Fibroblast of the aortic adventitia (primary cell): ENCODE data around the gene RASGRF2. TPM values are rescaled to one million over a fixed set of nuclear protein-coding genes. Genes with fewer than 3 reads are reported as not detected.

ENCODE experiments used
- DNase-seq: peaks from one replicate; pipeline ENCODE4 v3.0.0-alpha.2; 2010; ENCODE audit warnings: low read depth
- H3K4me3 ChIP-seq: 2 replicates; pipeline ENCODE4 v1.5.1; 2011; ENCODE audit warnings: low read depth, mild to moderate bottlenecking, control low read depth, low read length, moderate library complexity
- total RNA-seq: library from RNA; depleted of rRNA; stranded (reverse); fragments of >200 nt; gene quantifications from 2 replicates; pipeline ENCODE4 v1.2.3, GENCODE V29; 2012; ENCODE audit warnings: low replicate concordance
- TF ChIP-seq, protein P1 (sequence below): IDR thresholded peaks from 2 replicates; pipeline ENCODE4 v1.5.1; 2011; ENCODE audit warnings: mild to moderate bottlenecking, low read length, control low read depth, inconsistent platforms; ENCODE audit not compliant: insufficient read depth

Gene RASGRF2
- total RNA-seq, 1 donor = 3.3 TPM

DNA sequence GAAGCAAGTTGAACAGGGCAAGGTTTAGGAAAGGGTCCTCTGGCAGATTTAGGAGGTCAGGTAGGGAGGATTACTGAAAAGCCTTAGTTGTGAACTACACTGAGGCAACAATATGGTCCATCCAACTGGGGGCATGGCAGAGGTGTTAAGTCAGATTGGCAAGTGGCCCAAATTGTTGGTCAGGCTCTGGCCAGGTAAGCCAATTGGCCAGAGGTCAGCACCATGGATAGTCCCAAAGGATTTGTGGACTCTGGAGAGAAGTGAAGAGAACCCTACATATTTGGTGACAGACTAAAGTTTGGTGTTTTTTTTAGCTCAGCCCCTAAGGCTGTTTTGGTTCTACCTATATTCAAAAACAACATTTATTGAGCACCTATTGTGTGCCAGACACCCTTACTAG, 39.1 kb upstream of the RASGRF2 start:
- TF ChIP-seq, protein P1, sequence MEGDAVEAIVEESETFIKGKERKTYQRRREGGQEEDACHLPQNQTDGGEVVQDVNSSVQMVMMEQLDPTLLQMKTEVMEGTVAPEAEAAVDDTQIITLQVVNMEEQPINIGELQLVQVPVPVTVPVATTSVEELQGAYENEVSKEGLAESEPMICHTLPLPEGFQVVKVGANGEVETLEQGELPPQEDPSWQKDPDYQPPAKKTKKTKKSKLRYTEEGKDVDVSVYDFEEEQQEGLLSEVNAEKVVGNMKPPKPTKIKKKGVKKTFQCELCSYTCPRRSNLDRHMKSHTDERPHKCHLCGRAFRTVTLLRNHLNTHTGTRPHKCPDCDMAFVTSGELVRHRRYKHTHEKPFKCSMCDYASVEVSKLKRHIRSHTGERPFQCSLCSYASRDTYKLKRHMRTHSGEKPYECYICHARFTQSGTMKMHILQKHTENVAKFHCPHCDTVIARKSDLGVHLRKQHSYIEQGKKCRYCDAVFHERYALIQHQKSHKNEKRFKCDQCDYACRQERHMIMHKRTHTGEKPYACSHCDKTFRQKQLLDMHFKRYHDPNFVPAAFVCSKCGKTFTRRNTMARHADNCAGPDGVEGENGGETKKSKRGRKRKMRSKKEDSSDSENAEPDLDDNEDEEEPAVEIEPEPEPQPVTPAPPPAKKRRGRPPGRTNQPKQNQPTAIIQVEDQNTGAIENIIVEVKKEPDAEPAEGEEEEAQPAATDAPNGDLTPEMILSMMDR = no peak
- H3K4me3 ChIP-seq = no peak overlapping the region
- no peak for DNase-seq

DNA sequence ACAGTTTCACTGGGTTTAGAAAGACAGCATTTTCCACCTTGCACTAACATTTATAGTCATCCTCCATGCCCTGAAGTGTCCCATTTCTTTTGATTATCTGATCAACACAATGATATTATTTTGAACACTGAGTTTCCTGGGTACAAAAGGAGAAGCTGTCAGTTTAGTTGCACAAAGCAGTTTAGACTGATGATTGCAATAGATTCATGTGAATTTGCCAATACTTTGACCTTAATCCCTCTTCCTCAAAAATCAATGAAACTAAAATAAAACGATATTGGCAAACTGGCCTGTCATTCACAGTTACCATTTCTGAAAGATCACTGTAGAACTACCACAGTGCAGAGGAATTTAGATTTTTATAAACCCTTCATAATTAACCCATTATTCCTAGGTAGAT, 34.2 kb upstream of the RASGRF2 start:
- no peak for DNase-seq
- TF ChIP-seq, protein P1 = no peak
- no peak overlapping the region for H3K4me3 ChIP-seq

DNA sequence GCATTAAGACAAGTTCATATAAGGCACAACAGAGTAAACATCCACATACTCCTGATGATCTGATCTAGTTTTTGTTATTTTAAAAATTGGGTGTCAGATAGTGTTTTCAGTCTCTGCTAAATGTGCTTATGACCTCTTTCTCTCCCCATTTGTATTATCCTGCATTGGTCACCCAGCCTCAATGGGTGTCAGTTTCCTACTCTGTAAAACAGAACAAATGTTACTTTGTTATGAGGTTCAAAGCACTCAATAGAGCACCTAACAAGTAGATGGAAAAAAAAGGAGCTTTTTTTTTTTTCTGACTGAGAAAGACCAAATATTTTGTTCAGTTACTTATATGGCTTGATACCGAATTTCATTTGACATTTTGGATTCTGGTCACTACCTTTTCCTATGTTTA, 33.6 kb upstream of the RASGRF2 start:
- no peak for DNase-seq
- H3K4me3 ChIP-seq = no peak overlapping the region
- TF ChIP-seq, protein P1 = no peak

DNA sequence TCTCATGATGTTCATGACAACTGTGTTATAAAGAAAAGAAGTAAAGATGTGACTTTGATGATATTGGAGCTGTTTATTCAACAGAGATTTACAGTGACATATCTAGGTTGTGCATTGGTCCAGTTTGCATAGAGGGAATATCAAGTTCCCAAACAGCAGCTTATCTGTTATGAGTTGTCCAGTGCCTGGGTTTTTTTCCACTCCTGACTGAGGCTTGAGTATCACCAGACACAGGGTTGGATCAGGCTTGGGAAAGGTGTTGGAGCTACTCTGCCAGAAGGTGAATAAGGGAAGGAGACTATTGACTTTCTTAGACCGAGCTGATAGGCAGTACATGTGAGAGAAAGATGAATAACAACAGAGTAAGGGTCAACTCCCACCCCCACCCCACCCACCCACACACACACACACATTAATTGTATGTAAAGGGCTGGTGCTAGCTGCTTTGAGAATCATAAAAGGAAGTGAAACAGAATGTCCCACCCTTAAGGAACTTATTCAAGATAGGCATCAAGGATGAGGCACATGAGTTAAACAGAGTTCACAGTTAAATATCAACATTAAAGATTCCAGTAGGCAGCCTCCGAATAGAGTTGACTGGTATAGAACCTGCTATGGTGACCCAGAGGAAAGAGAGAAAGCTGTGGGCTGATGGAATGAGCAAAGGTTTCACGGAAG, 33.0 kb upstream of the RASGRF2 start:
- TF ChIP-seq, protein P1 = no peak
- H3K4me3 ChIP-seq = no peak overlapping the region
- no peak for DNase-seq

DNA sequence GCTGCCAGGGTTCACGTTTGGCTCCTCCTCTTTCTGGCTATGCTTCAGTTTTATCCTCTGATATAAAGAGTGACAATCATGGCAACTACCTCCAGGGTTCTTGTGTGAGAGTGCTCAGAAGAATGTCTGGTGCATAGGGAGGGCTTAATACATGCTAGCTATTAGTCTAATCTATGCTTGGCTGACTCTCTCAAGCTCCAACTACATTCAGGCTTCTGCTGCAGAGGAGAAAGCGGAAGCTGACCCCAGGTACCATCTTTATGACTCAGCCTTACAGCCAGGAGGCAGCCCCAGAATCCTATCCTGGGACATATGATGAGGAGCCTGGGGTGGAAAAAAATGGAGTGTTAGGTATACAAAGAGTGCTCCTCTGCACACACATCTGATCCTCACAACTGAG, 32.1 kb upstream of the RASGRF2 start:
- H3K4me3 ChIP-seq = no peak overlapping the region
- DNase-seq = no peak
- TF ChIP-seq, protein P1 = no peak

DNA sequence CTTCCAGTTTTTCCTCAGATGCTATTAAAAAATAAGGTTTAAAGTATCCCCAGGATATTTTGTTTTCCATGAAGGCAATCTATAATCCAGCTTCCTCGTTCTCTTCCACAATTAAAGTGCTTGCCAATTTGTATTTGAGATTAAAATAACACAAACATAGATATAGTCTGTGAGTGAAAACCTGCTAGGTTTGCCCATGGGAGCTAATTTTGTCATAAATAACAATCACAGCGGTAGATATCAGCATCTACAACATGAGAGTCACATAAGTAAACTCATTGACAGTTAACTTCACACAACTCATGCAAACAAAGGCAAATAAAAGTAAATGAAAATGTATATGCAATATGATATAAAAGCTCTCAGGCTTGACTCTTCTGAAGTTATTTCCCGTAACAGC, 29.2 kb upstream of the RASGRF2 start:
- TF ChIP-seq, protein P1 = no peak
- no peak for DNase-seq

DNA sequence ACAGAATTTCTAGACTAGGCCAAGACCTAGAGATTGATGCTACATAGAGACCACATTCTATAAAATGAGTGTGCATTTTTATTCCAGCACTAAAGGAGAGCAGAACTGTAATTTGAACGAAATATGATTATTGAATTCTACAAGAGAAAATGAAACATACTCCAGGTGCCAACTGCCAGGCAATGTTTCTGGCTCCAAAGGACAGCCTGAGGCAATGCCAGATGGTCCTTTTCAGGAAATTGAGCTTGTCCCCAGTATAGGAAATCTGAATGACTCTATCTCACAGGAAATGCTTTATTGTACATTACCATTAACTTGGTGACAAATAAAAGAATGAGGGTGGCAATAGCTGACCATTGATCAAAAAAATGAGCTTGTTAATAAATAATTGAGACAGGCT, 28.8 kb upstream of the RASGRF2 start:
- no peak overlapping the region for H3K4me3 ChIP-seq
- no peak for DNase-seq
- TF ChIP-seq, protein P1 = no peak

More for the DNA sequence above, 29.2 kb upstream of the RASGRF2 start:
- no peak overlapping the region for H3K4me3 ChIP-seq
